KBM-7 (cell line): ENCODE measurements around the gene C3orf18.

Experiments
- DNase-seq: peaks from one replicate; pipeline ENCODE4 v3.0.0-alpha.2; 2015
- in situ Hi-C: fragments of 300-500 bp; cut with MboI; formaldehyde crosslinking; loops from 2 replicates; pipeline ENCODE4 v1.14.3; 2020; ENCODE audit warnings: low sequenced_read_pairs, low pct_unique_long_range_greater_than_20kb, mixed read lengths

Gene C3orf18

GRCh38 chr3:50567386-50568167 is at the start of gene C3orf18:
Gene C3orf18, minus strand, starts transcription at chr3:50567747. Its CDS starts 2,048 bp downstream, at chr3:50565699.
- in situ Hi-C loops, result no loop called here
- no peak for DNase-seq

- DNase-seq, result peak; percentile 99
- in situ Hi-C loops, result no loop called here
Observed at GRCh38 chr3:50616770-50617095, 49.2 kb upstream of the C3orf18 start.

- DNase-seq, result peak; percentile 92
- in situ Hi-C loops, result no loop called here
Observed at GRCh38 chr3:50616003-50616769, 48.6 kb upstream of the C3orf18 start.

- in situ Hi-C loops, result no loop called here
- no peak for DNase-seq
Observed at GRCh38 chr3:50615190-50615589, 47.6 kb upstream of the C3orf18 start.

GRCh38 chr3:50612970-50613846 is 45.7 kb upstream of the C3orf18 start:
- in situ Hi-C loops, result no loop called here
- peak; percentile 34 for DNase-seq

GRCh38 chr3:50612234-50612882 is 44.8 kb upstream of the C3orf18 start:
- in situ Hi-C loops, result no loop called here

GRCh38 chr3:50611464-50612233 is 44.1 kb upstream of the C3orf18 start, which contains the start of gene CISH:
Gene CISH, minus strand, starts transcription at chr3:50611774. Its CDS starts 124 bp downstream, at chr3:50611650.
- DNase-seq, result peak; percentile 100
- in situ Hi-C loops, result no loop called here

More at GRCh38 chr3:50612234-50612882, 44.8 kb upstream of the C3orf18 start:
- no peak for DNase-seq

- in situ Hi-C loops, result no loop called here
Observed at GRCh38 chr3:50610992-50611463, 43.5 kb upstream of the C3orf18 start.

GRCh38 chr3:50610181-50610971 is 42.8 kb upstream of the C3orf18 start:
- in situ Hi-C loops, result no loop called here
- peak; percentile 52 for DNase-seq

More at GRCh38 chr3:50610992-50611463, 43.5 kb upstream of the C3orf18 start:
- no peak for DNase-seq

- in situ Hi-C loops, result no loop called here
Observed at GRCh38 chr3:50609763-50610085, 42.2 kb upstream of the C3orf18 start.

GRCh38 chr3:50609071-50609762 is 41.7 kb upstream of the C3orf18 start:
- in situ Hi-C loops, result no loop called here
- DNase-seq, result peak; percentile 48

More at GRCh38 chr3:50609763-50610085, 42.2 kb upstream of the C3orf18 start:
- DNase-seq, result no peak

GRCh38 chr3:50608278-50608677 is 40.7 kb upstream of the C3orf18 start:
- in situ Hi-C loops, result no loop called here
- no peak for DNase-seq

- peak; percentile 31 for DNase-seq
- in situ Hi-C loops, result no loop called here
Observed at GRCh38 chr3:50607271-50608091, 39.9 kb upstream of the C3orf18 start.

- in situ Hi-C loops, result no loop called here
- DNase-seq, result no peak
Observed at GRCh38 chr3:50606596-50606995, 39.0 kb upstream of the C3orf18 start.

GRCh38 chr3:50605901-50606326 is 38.4 kb upstream of the C3orf18 start:
- DNase-seq, result peak; percentile 28
- in situ Hi-C loops, result no loop called here
